NCI-H2171 (cell line): Measurements from ENCODE around the gene KHDC1.
"Not testable (repeated sequence)": the region's sequence is repeated elsewhere in the genome, so short reads cannot be mapped to it uniquely, and the experiment has no call there.

Experiments
- DNase-seq: peaks from one replicate; lab custom pipeline; 2025; lab: John Stamatoyannopoulos, UW

Gene KHDC1, protein sequence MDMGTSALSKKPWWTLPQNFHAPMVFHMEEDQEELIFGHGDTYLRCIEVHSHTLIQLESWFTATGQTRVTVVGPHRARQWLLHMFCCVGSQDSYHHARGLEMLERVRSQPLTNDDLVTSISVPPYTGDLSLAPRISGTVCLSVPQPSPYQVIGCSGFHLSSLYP

DNA sequence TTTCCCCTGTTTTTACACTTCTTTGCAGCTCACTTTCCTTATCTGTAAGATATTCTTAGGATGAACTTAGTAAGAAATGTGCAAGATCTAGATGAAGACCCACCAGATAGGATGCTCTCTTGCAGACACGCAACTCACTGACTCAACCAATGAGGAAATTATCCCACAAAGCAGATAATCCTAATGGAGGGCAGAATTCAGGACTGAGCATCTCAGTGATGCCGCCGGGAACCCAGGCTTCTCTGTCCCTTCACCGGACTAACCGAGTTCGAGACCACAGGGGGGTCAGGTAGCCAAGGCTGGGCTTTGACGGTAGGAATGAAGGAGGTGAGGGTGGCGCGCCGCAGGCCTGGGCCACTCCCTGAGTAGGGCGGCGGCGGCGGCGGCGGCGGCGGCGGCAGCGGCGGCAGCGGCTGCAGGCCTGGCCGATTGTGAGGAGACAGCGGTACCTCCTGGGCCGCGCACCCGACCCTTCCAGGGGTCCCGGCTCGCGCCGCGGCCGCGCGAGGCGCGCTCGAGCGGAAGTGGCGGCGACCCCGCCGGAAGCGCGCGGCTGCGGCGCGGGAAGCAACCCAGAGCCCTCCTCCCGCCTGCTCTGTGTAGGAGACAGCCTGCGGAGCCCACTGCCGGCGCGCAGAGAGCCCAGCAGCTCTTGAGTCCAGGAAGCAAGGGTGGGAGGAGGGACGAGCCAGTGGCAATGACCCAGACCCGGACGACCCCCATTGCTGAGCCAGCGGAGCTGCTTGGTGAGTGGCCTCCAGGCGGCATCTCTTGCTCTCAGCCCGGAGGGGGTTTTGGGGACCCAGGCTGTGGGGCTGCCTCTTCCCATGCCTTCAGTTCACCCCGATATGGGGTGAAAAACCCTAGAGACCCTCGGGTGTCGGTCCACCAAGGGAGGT is at the start of gene KHDC1:
TSS of gene KHDC1 (minus strand) at position 526 of the 899 bp plus-strand sequence. CDS start 20,679 bp downstream, outside the sequence.
- DNase-seq: peak; percentile 60

DNA sequence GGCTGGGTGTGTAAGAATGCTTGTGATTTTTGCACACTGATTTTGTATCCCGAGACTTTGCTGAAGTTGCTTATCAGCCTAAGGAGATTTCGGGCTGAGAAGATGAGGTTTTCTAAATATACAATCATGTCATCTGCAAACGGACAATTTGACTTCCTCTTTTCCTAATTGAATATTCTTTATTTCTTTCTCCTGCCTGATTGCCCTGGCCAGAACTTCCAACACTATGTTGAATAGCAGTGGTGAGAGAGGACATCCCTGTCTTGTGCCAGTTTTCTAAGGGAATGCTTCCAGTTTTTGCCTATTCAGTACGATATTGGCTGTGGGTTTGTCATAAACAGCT is 47.5 kb upstream of the KHDC1 start:
- DNase-seq: not testable (repeated sequence)

DNA sequence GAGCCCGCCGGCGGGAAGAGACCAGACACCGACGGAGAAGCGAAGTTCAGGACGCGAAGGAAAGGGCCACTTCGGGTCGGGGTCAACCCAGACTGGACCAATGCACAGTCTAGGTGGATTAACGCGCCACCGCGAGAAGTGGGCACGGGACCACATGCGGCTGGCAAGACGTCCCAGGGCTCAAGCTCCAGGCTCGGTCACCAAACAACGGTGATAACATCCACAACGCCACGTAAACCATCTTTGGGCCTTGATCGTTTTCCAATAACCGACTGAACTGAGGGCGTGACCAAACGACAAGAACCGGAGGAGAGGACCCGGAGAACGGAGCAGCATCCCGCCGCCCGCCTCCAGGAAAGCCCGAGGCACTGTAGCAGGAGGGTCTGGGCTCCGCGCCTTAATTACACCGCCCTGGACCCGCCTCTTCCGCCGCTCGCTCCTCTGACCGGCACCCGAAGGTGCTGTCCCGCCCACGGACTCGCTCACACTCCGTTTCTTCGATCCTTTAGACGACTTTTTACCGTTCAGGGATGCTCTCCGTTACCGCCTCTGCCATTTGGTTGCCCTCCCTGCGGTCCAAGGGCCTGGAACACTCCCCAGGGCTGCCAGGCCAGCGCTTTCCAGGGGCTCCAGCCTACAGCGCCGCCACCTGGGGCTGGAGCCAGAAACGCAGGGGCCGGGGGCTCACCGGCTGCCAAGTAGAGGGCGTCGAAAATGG is 46.9 kb upstream of the KHDC1 start:
- peak; percentile 40 for DNase-seq

DNA sequence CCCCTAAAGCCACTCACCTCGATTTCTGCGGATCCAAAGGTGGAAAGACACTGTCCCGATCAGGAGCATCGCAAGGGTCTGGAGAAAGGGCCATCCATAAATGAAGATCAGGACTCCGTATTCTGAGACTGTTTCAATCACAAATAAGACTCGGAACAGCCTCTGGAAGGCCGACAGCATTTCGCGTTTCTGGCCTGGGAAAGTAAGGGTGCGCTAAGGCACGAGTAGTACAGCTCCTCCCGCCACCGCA is 46.5 kb upstream of the KHDC1 start:
- no peak for DNase-seq

DNA sequence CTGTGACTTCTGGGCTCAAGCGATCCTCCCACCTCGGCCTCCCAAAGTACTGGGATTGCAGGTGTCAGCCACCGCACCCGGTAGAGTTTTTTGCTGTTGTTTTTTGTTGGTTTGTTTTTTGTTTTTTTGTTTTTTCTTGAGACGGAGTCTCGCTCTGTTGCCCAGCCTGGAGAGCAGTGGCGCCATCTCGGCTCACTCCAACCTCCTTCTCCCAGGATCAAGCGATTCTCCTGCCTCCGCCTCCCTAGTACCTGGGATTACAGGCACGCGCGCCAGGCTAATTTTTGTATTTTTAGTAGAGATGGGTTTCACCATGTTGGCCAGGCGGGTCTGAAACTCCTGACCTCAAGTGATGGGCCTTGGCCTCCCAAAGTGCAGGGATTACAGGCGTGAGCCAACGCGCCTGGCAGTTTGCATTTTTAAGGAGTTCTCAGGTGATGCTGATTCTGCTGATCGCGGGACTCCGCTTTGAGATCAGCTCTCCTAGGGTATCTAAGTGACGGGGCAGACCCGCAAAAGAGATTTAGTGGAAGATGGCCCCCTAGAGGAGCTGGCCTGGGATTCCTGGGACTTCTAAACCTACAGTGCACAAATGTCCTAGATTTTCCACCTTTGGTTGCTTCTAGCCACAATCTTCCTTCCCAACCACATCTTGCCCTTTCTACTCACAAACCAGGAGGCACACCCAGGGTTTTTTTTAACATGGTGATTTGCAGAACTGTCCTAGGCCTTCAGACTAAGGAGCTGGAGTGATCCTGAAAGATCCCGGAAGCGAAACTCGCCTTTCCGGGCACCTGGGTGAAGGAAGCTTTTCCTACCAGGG is 45.9 kb upstream of the KHDC1 start:
- DNase-seq: no peak

DNA sequence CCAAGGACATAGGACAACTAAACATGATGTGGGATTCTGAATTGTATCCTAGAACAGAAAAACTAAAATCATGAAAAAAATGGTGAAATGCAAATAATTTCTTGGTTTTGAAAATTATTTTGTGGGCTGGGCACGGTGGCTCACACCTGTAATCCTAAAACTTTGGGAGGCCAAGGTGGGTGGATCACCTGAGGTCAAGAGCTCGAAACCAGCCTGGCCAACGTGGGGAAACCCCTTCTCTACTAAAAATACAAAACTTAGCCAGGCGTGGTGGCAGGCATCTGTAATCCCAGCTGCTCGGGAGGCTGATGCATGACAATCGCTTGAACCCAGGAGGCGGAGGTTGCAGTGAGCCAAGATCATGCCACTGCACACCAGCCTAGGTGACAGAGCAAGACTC is 40.8 kb upstream of the KHDC1 start:
- DNase-seq: not testable (repeated sequence)

DNA sequence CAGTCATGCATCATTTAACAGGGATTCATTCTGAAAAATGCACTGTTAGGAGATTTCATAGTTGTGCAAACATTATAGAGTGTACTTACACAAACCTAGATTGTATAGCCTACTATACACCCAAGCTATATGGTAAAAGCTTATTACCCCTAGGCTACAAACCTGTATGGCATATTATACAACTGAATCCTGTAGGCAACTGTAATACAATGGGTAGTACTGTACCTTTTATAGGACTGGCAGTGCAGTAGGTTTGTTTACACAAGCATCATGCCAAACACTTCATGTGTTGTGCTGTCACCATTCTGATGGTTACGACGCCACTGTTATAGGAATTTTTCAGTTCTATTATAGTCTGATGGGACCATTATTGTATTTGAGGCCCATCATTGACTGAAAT is 39.3 kb upstream of the KHDC1 start:
- DNase-seq: no peak

DNA sequence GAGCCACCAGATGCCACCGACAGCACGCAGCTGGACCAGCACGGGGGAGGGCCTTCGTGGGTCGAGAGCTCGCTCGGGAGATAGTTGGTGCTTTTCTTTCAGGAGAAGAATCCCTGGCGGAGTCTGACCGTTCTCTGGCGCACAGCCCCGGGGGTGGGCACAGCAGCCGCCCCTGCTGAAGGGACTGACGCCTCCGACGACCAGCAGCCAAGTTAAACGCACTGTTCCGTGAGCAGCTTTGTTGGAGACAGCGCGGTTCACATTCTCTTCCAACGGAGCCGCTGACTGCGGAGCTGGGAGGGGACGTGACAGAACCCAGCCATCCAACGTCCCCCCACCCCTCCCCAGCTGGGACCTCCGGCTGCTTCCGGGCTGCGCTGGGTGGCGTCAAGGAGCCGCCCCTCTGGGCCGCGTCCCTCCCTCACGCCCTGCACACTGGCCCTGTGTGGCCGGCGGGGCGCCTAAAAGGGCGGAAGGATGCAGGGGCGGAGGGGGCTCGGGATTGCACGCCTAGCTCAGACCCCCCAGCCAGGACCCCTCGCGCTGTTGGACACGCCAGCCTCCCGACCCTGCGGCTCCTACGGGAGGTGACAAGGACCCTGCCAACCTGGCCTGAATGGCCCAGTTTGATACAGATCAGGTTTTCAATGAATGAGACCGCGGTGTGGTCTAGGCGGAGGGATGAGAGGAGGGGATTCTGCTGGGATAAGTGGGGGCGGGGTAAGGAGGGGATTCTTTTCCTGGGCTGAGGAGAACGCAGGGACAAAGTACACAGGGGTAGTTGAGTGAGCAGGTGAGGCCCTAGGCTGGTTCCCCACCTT is 36.4 kb upstream of the KHDC1 start:
- DNase-seq: no peak

DNA sequence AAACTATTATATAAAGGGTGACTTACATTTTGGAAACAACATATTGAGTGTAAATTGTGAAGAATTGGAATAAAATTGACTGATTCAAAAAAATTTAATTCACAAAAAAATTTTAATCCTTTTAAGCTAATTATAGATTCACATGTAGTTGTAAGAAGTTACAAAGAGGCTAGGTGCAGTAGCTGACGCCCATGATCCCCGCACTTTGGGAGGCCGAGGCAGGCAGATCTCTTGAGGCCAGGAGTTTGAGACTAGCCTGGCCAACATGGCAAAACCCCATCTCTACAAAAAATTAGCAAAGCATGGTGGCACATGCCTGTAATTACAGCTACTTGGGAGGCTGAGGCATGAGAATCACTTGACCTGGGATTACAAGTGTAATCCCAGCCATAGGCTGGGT is 30.3 kb upstream of the KHDC1 start:
- no peak for DNase-seq

DNA sequence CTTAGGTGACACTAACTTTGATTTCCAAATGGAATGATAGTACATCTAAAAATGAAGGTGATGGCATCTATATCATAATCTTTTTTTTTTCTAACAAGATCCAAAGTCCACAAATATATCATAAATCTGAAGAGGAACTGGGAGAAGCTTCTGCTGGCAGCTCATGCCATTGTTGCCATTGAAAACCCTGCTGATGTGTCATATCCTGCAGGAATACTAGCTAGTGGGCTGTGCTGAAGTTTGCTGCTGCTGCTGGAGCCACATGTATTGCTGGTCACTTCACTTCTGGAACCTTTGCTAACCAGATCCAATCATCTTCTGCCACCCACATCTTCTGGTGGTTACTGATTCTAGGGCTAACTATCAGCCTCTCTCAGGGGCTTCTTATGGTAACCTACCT is 27.4 kb upstream of the KHDC1 start:
- DNase-seq: no peak

DNA sequence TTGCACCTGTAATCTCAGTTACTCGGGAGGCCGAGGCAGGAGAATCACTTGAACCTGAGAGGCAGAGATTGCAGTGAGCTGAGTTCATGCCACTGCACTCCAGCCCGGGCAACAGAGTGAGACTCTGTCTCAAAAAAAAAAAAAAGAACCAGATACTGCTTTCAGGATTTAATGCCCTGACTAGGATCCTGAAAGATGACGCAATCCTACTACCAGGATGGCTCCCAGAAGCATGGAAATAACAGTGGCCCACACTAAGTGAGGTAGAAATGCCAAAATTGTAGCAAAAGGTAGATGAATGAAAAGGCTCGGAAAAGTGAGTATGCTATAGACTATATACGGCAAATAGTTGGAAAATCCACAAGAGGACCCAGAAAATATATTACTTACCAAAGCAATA is 23.8 kb upstream of the KHDC1 start:
- no peak for DNase-seq

DNA sequence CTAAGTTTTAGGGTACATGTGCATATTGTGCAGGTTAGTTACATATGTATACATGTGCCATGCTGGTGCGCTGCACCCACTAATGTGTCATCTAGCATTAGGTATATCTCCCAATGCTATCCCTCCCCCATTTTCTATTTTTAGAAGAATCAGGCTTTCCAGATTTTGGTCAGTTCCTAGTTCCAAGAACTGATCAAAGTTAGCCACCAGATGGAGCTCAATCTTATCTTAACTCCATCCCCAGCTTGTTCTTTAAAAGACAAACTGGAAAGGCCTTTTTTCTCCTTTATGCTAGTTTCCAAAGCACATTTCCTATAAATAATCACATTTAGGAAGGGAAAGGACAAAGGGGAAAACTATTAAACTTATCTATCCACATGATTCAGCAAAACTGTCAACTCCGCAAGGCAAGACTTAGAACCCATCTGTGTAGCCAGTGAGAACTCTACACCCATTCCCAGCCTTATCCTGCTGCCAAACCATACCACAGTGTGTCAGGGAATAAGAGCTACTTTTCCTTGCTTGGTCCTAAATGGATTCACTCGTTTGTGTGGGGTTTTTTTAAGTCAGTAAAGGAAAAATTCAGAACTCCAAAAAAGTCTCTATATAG is 22.8 kb upstream of the KHDC1 start:
- no peak for DNase-seq

DNA sequence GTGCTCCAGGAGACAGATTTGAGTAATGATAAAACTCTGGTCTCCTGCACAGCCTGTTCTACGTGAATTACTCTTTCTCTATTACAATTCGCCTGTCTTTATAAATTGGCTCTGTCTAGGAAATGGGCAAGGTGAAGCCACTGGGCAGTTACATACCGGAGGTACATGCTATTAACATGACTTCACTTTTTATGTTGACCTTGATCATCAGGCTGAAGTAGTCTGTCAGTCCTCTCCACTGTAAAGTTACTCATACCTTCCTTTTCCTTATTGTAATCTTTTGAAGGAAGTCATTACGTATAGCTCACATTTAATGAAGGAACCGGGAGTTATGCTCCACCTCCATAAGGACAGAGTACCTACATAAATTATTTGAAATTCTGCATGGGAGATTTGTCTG is 19.9 kb upstream of the KHDC1 start:
- DNase-seq: no peak

DNA sequence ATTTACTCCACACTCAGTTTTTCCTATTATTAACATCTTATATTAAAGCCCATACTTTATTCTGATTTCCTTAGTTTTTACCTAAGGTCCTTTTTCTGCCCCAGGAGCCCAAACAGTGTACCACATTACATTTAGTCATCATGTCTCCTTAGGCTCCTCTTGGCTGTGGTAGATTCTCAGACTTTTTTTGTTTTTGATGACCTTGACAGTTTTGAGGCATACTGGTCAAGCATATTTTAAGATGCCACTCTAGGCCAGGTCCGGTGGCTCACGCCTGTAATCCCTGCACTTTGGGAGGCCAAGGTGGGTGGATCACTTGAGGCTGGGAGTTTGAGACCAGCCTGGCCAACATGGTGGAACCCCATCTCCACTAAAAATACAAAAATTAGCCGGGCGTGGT is 18.7 kb upstream of the KHDC1 start:
- not testable (repeated sequence) for DNase-seq

DNA sequence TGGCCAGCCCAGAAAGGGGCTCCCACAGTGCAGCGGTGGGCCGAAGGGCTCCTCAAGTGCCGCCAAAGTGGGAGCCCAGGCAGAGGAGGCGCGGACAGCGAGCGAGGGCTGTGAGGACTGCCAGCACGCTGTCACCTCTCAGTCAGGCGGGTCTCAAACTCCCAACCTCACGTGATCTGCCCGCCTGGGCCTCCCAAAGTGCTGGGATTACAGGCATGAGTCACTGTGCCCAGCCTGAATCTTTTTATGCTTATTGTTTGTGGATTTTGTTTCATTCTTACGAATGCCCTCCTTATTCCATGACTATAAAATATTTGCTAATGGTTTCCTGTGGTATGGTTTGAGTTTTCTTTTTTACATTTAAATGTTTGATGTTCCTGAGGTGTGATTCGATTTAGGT is 6.3 kb upstream of the KHDC1 start:
- DNase-seq: not testable (repeated sequence)

DNA sequence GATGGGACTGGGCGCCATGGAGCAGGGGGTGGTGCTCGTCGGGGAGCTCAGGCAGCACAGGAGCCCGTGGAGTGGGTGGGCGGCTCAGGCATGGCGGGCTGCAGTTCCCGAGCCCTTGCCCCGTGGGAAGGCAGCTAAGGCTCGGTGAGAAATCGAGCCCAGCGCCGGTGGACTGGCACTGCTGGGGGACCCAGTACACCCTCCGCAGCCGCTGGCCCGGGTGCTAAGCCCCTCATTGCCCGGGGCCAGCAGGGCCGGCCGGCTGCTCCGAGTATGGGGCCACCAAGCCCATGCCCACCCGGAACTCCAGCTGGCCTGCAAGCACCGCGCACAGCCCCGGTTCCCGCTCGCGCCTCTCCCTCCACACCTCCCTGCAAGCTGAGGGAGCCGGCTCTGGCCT is 5.9 kb upstream of the KHDC1 start:
- DNase-seq: not testable (repeated sequence)

DNA sequence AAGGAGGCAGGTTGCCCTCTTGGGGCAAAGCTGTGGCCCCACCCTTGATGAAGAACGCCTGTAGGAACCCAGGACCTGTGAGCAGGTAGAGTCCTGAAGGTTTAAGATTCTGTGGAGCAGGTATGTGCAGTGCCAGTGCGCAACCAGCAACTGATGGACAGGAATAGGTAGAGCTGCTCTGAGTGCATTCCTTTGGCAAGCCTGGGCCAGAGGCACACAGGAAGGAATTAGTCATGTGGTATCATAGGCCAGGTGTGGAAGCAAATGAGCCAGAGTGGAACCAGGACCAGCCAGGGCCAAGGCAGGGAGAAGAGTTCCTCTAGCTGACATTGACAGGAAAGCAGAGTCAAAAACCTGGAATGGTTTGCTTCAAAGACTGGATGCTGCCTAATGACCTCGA is 1.4 kb upstream of the KHDC1 start:
- no peak for DNase-seq

DNA sequence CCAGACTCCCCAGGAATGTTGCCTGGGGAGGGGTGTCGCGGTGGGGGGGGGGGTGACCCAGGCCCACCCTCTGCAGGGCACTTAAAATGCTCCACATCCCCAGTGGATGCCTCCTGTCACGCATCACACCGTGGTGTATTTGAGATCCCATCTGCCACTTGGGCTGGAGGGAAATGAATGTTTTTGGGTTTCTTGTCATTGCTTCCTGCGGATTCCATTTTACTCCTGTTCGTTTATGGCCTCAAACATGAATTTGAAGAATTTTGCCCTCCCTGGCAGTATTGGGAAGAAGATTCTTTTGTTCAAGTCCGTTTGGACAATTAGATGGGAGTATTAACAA is 544 bp upstream of the KHDC1 start:
- no peak for DNase-seq

DNA sequence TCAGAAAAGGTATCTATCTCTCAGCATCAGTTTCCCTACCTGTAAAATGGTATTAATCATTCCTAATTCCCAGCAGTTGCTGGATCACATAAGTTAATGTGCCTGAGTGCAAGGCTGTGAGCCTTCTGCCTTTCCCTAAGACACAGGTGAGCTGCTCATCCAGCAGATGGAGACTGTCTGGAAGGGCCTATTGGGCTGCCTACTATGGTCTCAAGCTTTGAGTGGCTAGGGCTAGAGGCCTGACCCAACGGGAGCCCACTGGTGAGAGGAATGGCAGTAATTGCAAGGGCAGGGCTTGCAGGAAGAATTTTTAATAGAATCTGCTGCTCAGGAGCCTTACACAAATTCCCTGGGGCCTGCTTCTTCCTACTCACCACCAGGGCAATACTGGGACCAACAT is 4.3 kb downstream of the KHDC1 start:
- no peak for DNase-seq

DNA sequence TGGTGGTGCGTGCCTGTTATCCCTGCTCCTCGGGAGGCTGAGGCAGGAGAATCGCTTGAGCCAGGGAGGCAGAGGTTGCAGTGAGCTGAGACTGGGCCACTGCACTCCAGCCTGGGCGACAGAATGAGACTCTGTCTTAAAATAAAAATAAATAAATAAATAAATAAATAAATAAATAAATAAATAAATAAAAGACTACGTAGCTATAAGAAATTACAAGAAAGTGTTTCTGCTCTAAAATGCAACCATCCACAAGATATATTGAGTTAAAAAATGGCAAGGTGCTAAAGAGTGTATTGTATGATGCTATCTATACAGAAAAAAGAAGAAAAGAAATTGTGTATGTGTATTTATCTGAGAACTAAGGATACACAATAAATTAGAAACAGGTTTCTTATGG is 8.7 kb downstream of the KHDC1 start:
- not testable (repeated sequence) for DNase-seq

DNA sequence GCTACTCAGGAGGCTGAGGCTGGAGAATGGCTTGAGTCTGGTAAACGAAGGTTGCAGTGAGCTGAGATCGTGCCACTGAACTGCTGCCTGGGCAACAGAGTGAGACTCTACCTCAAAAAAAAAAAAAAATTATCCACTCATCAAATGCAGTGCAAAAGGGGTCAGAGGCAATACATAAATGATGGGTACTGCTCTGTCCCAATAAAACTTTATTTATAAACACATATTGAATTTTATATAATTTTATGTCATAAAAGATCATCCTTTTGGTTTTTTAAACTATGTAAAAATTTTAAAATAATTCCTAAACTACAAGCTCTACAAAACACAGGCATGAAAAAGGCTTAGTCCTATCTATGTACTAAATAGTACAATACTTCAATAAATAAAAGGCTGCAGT is 10.3 kb downstream of the KHDC1 start:
- no peak for DNase-seq
